Neural progenitor cell (in vitro differentiated cells): ENCODE data around the gene PITPNC1. TPM values are rescaled to one million over a fixed set of nuclear protein-coding genes. Genes with fewer than 3 reads are reported as not detected.
"Not testable (repeated sequence)": the region's sequence is repeated elsewhere in the genome, so short reads cannot be mapped to it uniquely, and the experiment has no call there.

ENCODE experiments used
- DNase-seq: peaks from one replicate; pipeline ENCODE4 v3.0.0-alpha.2; 2016; ENCODE audit warnings: low spot score
- H2AFZ ChIP-seq: fragments of 200-600 bp; sonication (generic); replicated peaks from 2 replicates; pipeline ENCODE4 v1.6.1; 2016; ENCODE audit warnings: antibody characterized with exemption
- H3F3A ChIP-seq: fragments of 200-600 bp; sonication (generic); 2 replicates; pipeline ENCODE4 v1.6.1; 2016; ENCODE audit warnings: antibody characterized with exemption, low read depth
- H3K27ac ChIP-seq: fragments of 200-600 bp; sonication (generic); 2 replicates; pipeline ENCODE4 v1.5.1; 2016; ENCODE audit warnings: mild to moderate bottlenecking
- H3K27me3 ChIP-seq: fragments of 200-600 bp; sonication (generic); 2 replicates; pipeline ENCODE4 v1.6.1; 2016; ENCODE audit warnings: mild to moderate bottlenecking, moderate library complexity
- H3K36me3 ChIP-seq: fragments of 200-600 bp; sonication (generic); 2 replicates; pipeline ENCODE4 v1.5.1; 2016
- H3K4me1 ChIP-seq: fragments of 200-600 bp; sonication (generic); 2 replicates; pipeline ENCODE4 v1.6.1; 2016; ENCODE audit warnings: mixed run types
- H3K4me2 ChIP-seq: fragments of 200-600 bp; sonication (generic); 2 replicates; pipeline ENCODE4 v1.6.1; 2016
- H3K4me3 ChIP-seq: fragments of 200-600 bp; sonication (generic); 2 replicates; pipeline ENCODE4 v1.5.1; 2016
- H3K79me2 ChIP-seq: fragments of 200-600 bp; sonication (generic); 2 replicates; pipeline ENCODE4 v1.6.1; 2016; ENCODE audit warnings: low read depth
- H3K9ac ChIP-seq: fragments of 200-600 bp; sonication (generic); 2 replicates; pipeline ENCODE4 v1.6.1; 2016
- H3K9me3 ChIP-seq: fragments of 200-600 bp; sonication (generic); 2 replicates; pipeline ENCODE4 v1.5.1; 2016; ENCODE audit warnings: low read depth
- H4K20me1 ChIP-seq: fragments of 200-600 bp; sonication (generic); 2 replicates; pipeline ENCODE4 v1.6.1; 2016; ENCODE audit warnings: low read depth
- H3K27ac Mint-ChIP-seq: 3 replicates; pipeline ENCODE4 v1.8.0; 2021; ENCODE audit warnings: mixed read lengths
- H3K27me3 Mint-ChIP-seq: 2 replicates; pipeline ENCODE4 v1.8.0; 2022; ENCODE audit warnings: low read depth, mild to moderate bottlenecking, inconsistent platforms, moderate library complexity, mixed read lengths; ENCODE audit not compliant: insufficient read depth
- H3K36me3 Mint-ChIP-seq: 3 replicates; pipeline ENCODE4 v1.8.0; 2021; ENCODE audit warnings: mixed read lengths
- H3K4me1 Mint-ChIP-seq: 3 replicates; pipeline ENCODE4 v1.8.0; 2021; ENCODE audit warnings: mixed read lengths
- H3K4me3 Mint-ChIP-seq: 3 replicates; pipeline ENCODE4 v1.8.0; 2021; ENCODE audit warnings: mild to moderate bottlenecking, moderate library complexity, mixed read lengths
- H3K9me3 Mint-ChIP-seq: 3 replicates; pipeline ENCODE4 v1.8.0; 2020; ENCODE audit warnings: mixed read lengths
- EZH2 ChIP-seq: fragments of 200-600 bp; sonication (generic); IDR thresholded peaks from 2 replicates; pipeline ENCODE4 v1.6.1; 2017; ENCODE audit warnings: antibody characterized with exemption, mild to moderate bottlenecking, moderate library complexity
- EZH2phosphoT487 ChIP-seq: fragments of 200-600 bp; sonication (generic); IDR thresholded peaks from 2 replicates; pipeline ENCODE4 v1.6.1; 2017; ENCODE audit warnings: antibody characterized with exemption
- total RNA-seq: library from RNA; depleted of rRNA; stranded (reverse); fragments of >200 nt; gene quantifications from 2 replicates; pipeline ENCODE4 v1.2.3, GENCODE V29; 2015; ENCODE audit warnings: low replicate concordance
- TF ChIP-seq, protein P1 (sequence below): fragments of 200-600 bp; sonication (generic); IDR thresholded peaks from 2 replicates; pipeline ENCODE4 v1.5.1; 2017; ENCODE audit warnings: antibody characterized with exemption, mild to moderate bottlenecking

PITPNC1 gene
- total RNA-seq, 1 donor from 2014 or later = 8.1 TPM

DNA sequence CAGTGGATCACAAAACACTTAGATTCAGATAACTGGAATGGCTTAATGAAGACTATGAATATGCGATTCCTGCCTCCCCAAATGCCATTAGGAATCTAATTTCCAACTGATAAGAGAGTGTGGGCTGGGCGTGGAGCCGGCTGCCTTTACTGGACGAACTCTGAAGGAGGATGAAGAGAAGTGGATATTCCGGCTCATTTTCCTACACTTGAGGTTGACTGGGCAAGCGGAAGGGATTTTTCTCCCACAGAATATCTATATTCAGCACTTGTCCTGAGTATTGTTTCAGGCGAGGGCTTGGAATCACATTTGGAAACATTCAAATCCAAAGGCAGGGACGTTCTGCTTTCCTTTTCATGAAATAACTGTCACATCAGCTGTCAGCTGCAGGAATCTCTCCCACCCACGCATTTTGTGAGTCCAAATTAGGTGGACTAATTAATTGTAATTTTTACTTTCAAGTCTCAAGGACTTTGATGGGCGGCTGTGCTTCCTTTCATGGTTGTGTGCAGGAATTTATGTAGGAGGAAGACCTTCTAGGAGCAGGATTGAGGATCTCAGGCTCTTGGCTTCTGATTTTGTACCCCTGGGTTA is 138.5 kb downstream of the PITPNC1 start:
- Mint-ChIP-seq H3K4me3 (no peak overlapping the region), H3K4me1 (peaks cover 38% of the 10 kb centered on the region), H3K36me3 (peaks cover 2% of the 10 kb centered on the region), H3K27ac (peak overlapping the region; percentile 62), H3K27me3 (peaks cover 6% of the 10 kb centered on the region), H3K9me3 (peaks cover 2% of the 10 kb centered on the region)
- H3K27me3 ChIP-seq = no peaks in the 10 kb centered on the region
- TF ChIP-seq, protein P1, sequence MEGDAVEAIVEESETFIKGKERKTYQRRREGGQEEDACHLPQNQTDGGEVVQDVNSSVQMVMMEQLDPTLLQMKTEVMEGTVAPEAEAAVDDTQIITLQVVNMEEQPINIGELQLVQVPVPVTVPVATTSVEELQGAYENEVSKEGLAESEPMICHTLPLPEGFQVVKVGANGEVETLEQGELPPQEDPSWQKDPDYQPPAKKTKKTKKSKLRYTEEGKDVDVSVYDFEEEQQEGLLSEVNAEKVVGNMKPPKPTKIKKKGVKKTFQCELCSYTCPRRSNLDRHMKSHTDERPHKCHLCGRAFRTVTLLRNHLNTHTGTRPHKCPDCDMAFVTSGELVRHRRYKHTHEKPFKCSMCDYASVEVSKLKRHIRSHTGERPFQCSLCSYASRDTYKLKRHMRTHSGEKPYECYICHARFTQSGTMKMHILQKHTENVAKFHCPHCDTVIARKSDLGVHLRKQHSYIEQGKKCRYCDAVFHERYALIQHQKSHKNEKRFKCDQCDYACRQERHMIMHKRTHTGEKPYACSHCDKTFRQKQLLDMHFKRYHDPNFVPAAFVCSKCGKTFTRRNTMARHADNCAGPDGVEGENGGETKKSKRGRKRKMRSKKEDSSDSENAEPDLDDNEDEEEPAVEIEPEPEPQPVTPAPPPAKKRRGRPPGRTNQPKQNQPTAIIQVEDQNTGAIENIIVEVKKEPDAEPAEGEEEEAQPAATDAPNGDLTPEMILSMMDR = no peak
- no peak for TF ChIP-seq EZH2
- TF ChIP-seq EZH2phosphoT487 = no peak
- H3K4me2 ChIP-seq = no peak overlapping the region
- peaks cover 21% of the 10 kb centered on the region for H3F3A ChIP-seq
- H3K4me1 ChIP-seq = peaks cover 12% of the 10 kb centered on the region
- no peak overlapping the region for H2AFZ ChIP-seq
- no peak for DNase-seq
- no peaks in the 10 kb centered on the region for H4K20me1 ChIP-seq
- H3K27ac ChIP-seq = no peak overlapping the region
- no peak overlapping the region for H3K9ac ChIP-seq
- H3K36me3 ChIP-seq = no peaks in the 10 kb centered on the region
- no peak overlapping the region for H3K4me3 ChIP-seq
- H3K79me2 ChIP-seq = no peaks in the 10 kb centered on the region
- no peaks in the 10 kb centered on the region for H3K9me3 ChIP-seq

DNA sequence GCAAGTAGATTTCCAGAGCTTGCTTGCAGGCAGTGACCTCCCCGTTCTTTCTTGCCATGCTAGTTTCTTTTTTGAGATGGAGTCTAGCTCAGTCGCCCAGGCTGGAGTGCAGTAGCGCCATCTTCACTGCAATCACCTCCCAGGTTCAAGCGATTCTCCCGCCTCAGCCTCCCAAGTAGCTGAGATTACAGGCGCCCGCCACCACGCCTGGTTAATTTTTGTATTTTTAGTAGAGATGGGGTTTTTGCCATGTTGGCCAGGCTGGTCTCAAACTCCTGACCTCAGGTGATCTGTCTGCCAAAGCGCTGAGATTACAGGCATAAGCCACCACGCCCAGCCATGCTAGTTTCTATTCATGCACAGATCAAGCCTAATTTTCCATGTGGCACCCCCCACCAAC is 139.5 kb downstream of the PITPNC1 start:
- H3K9me3 ChIP-seq, H3K4me2 ChIP-seq, H3K27ac Mint-ChIP-seq, H2AFZ ChIP-seq, H3K9ac ChIP-seq, H3K36me3 Mint-ChIP-seq, H3K27me3 Mint-ChIP-seq, H3K79me2 ChIP-seq, H3K9me3 Mint-ChIP-seq, H3K27me3 ChIP-seq, H3K27ac ChIP-seq, DNase-seq, H3K4me3 ChIP-seq, H3K36me3 ChIP-seq, H4K20me1 ChIP-seq, H3K4me3 Mint-ChIP-seq: not testable (repeated sequence)
- H3K4me1 Mint-ChIP-seq = peaks cover 48% of the 10 kb centered on the region
- Histone ChIP-seq H3K4me1 (peaks cover 22% of the 10 kb centered on the region), H3F3A (peaks cover 31% of the 10 kb centered on the region)

DNA sequence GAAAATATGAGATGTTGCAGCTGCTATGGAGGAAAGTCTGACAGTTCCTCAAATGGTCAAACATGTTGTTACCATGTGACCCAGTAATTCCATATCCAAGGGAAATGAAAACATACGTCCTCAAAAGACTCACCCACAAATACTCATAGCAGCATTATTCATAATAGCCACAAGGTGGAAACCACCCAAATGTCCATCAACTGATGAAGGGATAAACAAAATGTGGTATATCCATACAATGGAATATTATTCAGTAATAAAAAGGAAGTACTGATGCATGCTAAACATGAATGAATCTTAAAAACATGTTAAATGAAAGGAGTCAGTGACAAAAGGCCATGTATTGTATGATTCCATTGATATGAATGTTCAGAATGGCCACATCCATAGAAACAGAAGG is 140.2 kb downstream of the PITPNC1 start:
- no peaks in the 10 kb centered on the region for H4K20me1 ChIP-seq
- no peaks in the 10 kb centered on the region for H3K79me2 ChIP-seq
- peaks cover 2% of the 10 kb centered on the region for H3K36me3 Mint-ChIP-seq
- H3F3A ChIP-seq = peaks cover 34% of the 10 kb centered on the region
- DNase-seq = no peak
- H3K27me3 Mint-ChIP-seq = peaks cover 4% of the 10 kb centered on the region
- no peak overlapping the region for H3K4me3 Mint-ChIP-seq
- H3K4me2 ChIP-seq = no peak overlapping the region
- no peak overlapping the region for H3K9ac ChIP-seq
- H3K36me3 ChIP-seq = no peaks in the 10 kb centered on the region
- TF ChIP-seq EZH2phosphoT487 (no peak), EZH2 (no peak)
- TF ChIP-seq, protein P1 = no peak
- peaks cover 2% of the 10 kb centered on the region for H3K9me3 Mint-ChIP-seq
- H3K27ac ChIP-seq = no peak overlapping the region
- H3K4me1 ChIP-seq = peaks cover 29% of the 10 kb centered on the region
- H3K4me3 ChIP-seq = no peak overlapping the region
- no peaks in the 10 kb centered on the region for H3K27me3 ChIP-seq
- H3K9me3 ChIP-seq = no peaks in the 10 kb centered on the region
- H3K4me1 Mint-ChIP-seq = peaks cover 55% of the 10 kb centered on the region
- H3K27ac Mint-ChIP-seq = no peak overlapping the region
- H2AFZ ChIP-seq = no peak overlapping the region

DNA sequence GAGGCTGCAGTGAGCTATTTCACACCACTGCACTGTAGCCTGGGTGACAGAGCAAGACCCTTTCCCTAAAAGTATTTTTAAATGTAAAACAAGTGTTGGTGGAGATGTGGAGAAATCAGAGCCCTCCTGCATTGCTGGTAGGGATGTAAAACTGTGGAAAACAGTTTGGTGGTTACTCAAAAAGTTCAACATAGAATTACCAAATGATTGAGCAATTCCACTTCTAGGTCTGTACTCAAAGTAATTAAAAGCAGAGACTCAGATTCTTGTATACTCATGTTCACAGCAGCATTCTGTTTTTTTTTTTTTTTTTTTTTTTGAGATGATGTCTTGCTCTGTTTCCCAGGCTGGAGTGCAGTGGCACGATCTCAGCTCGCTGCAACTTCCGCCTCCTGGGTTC is 141.8 kb downstream of the PITPNC1 start:
- Histone ChIP-seq H2AFZ (no peak overlapping the region), H3K4me1 (peaks cover 35% of the 10 kb centered on the region), H3K36me3 (no peaks in the 10 kb centered on the region), H3K4me2 (no peak overlapping the region), H3F3A (peaks cover 34% of the 10 kb centered on the region), H3K27ac (no peak overlapping the region), H3K4me3 (no peak overlapping the region), H3K9ac (no peak overlapping the region), H4K20me1 (no peaks in the 10 kb centered on the region), H3K9me3 (no peaks in the 10 kb centered on the region), H3K79me2 (no peaks in the 10 kb centered on the region), H3K27me3 (no peaks in the 10 kb centered on the region)
- Mint-ChIP-seq H3K27ac (no peak overlapping the region), H3K4me3 (no peak overlapping the region), H3K27me3 (peaks cover 4% of the 10 kb centered on the region), H3K4me1 (peaks cover 57% of the 10 kb centered on the region), H3K9me3 (peaks cover 2% of the 10 kb centered on the region), H3K36me3 (peaks cover 2% of the 10 kb centered on the region)
- TF ChIP-seq, protein P1 = no peak
- TF ChIP-seq EZH2phosphoT487 (no peak), EZH2 (no peak)
- no peak for DNase-seq
